NCI-H748 (cell line): ENCODE results near the gene COQ7.

Experiments
- DNase-seq: peaks from one replicate; lab custom pipeline; 2025; ENCODE audit not compliant: unreplicated experiment; lab: John Stamatoyannopoulos, UW

COQ7 gene

DNA sequence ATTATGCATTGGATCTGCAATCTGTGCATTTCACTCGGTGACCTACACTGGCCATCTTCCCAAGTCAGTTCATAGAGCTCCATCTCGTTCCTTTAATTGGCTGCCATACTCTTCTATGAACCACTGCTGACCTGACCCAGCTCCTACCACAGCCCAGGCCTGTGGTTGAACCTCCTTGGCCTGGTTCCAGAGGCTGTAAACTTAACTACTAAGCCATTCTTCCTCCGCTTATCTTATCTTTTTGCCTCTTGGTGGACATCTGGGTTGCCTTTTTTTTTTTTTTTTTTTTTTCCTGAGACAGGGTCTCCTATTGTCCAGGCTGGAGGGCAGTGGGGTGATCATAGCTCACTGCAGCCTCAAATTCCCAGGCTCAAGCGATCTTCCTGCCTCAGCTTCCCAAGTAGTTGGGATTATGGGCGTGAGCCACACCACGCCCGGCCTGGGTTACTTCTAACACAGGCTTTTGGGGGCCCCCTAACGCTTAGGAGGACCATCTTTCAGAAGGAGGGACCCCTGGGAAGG is 18.3 kb downstream of the COQ7 start:
- DNase-seq, result no peak

DNA sequence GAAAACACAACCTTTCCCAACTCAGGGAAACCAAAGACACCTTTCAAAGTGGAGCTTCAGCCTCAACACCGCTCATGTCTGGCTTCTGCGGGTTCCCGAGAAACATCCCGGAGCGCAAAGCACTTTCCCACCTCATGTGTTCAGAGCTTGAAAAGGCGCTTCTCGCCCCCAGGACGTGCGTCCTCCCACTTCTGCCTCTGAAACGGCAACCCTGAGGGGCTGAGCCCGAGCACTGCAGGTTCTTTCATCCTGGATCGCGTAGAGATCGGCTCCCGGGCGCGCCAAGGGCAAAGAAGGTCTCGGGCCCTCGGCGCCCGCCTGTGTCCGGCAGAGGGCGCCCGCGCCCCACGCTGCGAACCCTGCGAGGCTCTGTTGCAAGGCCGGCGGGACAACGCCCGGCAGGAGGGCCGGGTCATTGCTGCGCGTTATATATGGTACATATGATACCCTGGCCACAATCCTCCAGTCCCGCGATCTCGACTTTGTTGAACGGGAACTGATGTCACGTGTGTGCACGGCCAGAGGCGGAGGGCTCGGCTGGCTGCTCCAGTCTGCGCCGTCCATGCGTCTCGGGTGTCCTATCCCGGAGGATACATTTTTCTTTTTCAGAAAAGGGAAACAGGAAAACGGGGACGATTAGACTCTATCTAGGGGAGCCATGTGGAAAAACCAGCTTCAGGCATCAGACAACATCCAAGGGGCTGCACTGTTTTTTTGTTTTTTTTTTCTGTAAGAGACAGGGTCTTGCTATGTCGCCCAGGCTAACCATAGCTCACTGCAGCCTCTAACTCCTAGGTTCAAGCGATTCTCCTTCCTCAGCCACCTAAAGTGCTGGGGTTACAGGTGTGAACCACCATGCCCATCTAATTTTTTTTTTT is 19.1 kb downstream of the COQ7 start:
- DNase-seq, result peak; percentile 94

DNA sequence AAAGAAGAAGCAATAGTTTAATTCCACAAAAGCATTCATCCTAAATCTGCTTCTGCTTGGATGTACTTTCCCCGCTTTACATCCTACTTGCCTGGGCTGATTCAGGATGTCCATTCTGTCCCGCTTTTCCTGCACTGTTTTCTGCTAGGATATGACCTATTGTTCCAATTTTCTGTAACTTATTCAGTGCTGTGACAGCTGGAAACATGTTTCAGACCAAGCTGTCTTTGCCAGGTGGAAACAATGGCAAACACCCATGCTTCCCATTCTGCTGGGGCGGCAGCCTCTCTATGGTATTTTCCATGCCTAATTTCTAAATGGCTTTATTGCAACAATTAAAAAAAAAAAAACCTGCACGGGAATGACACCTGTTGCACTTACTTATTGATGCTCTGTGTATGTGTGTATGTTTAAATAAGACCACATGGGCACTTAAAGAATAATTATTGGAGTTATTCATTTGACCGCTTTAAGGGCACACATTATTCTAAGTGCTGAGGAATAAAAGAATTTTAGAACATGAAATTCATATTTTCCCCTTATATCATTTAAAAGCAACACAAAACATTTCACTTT is 21.0 kb downstream of the COQ7 start:
- no peak for DNase-seq

DNA sequence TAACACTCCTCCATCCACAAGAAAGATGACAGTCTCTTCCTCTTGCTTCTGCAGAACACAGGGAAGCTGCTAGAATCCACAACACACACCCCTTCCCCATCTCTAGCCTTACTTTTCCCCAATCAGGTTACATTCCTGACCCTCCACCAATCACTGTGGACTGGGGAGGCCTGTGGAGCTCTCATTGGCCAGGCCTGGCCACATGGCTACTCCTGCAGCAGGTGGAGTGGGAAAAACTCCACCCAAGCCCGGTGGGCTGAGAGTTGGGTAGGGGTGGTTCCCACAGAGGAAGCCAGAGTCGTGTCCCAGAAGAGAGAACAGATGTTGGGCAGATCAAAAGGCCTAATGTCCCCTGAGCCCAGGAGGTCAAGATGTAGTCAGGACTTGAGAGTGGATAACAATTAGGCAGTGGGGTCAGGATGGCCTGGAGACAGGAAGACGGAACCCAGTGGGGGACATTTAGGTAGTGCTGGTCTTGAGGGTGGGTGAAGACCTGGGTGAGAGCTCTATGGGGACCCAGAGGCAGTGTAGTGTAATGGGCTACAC is 22.1 kb downstream of the COQ7 start:
- DNase-seq, result no peak

DNA sequence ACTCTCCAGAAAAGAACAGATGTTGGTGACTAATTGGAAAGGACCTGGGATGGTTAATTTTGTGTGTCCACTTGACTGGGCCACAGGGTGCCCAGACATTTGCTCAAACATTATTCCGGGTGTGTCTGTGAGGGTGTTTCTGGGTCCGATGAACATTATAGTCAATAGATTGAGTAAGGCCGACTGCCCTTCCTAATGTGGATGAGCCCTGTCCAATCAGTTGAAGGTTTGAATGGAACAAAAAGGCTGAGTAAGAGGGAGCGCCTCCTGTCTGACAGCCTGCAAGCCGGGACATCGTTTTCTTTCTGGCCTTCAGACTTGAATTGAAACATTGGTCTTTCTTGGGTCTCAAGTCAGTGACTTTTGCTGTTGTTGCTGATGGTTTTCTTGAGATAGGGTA is 23.5 kb downstream of the COQ7 start:
- no peak for DNase-seq

DNA sequence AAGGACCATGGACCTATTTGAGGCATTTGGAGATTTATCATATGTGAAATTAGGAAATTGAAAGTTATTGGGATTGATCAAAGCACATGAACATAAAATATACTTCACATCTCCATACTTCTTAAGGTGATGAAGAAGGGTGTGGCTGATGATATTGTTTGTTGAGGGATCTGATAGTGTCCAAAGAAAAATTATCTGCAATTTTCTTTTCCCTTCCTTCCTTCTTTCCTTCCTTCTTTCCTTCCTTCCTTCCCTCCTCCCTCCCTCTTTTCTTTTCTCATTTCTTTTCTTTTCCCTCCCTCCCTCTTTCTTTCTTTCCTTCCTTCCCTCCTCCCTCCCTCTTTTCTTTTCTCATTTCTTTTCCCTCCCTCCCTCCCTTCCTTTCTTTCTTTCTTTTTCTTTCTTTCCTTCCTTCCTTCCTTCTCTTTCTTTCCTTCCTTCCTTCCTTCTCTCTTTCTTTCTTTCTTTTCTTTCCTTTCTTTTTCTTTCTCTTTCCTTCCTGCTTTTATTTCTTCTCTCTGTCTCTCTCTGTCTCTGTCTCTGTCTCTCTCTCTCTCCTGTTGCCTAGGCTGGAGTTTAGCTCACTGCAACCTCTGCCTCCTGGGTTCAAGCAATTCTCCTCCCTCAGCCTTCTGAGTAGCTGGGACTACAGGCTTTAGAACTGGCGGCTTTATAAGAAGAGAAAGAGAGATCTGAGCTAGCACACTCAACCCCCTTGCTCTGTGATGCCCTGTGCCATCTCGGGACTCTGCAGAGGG is 25.4 kb downstream of the COQ7 start:
- DNase-seq, result no peak

DNA sequence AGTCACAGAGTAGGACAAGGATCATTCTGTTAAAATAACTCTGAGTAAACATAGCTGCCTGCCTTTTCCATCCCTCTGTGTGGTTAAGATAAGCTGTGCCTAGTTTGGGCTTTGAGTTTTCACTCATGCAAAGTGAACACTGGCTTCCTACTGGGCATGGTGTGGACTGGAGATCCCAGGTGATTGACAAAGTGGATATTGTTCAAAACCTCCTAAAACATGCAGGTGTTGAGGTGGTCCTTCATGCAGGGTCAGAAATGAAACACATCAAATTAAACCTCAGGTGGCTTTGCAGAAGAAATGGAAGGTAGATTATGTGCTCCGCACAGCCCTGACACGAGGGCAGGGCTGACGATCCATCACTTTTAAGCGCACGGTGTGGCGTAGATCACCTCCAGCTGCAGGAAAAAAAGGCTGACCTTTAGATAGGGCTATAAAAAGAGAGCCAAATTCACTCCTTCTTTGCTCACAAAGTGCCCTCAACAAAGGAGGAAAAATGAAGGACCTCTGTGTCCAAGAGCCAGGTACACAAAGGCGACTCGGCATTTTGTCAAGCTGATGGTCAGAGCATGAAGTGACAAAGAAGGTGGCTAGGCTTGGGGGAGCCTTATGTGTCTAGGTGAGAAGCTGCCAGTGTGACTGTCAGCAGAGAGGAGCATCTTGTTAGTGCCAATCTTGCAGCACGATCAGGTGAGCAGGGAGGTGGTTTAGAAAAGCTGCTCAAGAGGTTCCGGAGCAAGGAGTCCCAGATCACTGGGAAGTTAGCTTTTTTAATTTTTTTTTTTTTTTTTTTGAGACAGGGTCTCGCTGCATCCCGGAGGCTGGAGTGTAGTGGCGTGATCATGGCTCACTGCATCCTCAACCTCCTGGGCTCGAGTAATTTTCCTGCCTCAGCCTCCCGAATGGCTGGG is 26.5 kb downstream of the COQ7 start:
- no peak for DNase-seq

DNA sequence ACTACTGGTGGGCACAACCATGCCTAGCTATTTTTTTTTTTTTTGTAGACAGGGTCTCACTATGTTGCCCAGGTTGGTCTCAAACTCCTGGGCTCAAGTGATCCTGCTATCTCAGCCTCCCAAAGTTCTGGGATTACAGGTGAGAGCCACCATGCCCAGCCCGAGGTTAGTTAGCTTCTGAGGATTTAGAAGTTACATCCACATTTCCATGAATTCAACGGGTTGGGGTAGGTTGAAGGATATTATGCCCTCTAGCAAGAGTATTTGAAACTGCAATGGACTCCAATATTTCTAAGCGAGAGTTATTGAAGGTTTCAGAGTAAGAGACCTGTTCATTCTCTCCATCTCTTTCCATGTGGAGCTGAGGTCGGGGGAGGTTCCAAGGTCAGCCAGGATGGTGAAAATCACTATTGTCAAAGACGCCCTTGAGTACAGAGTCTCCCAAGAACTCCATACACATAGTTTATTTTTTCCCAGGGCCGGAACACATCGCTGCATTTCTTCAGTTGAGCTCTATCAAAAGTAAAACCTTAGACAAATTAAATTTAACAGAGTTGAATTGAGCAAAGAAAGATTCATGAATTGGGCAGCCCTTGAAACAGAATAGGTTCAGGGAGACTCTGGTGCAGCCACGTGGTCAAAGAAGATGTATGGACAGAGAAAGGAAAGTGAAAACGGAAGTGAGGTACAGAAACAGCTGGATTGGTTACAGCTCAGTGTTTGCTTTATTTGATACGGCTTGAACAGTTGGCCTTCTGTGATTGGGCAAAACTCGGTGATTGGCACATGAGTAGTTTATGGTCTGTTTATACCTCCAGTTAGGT is 27.3 kb downstream of the COQ7 start:
- peak; percentile 12 for DNase-seq

DNA sequence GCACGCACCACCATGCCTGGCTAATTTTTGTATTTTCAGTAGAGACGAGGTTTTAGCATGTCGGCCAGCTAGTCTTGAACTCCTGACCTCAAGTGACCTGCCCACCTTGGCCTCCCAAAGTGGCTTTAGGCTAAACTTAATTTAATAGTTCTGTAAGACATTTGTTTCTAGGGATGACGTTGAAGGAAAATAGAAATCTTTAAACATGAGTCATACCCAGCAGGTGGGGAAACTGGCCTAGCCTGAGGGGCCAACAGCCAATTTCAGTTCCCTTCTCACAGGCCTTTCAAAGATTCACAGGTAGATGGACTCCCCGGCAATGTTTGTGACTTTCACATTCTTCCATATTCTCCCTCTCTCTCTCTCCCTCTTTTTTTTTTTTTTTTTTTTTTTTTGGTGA is 28.2 kb downstream of the COQ7 start:
- no peak for DNase-seq

DNA sequence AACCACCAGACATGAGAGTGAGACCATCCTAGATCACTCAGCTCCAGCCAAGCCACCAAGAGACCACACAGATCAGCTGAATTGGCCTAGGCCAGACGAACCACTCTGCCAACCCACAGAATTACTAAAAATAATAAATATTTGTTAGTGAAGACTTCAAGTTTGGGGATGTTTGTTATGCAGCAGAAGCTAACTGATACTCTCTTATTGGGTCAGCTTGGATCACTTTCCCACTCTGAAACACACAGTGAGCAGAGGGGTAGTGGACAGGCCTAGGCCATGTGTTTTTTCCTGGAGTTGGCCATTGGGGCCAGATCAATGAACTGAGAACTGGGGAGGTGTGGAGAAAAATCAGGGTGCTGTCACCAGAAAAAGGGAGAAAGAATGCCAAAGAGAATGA is 30.8 kb downstream of the COQ7 start:
- no peak for DNase-seq

DNA sequence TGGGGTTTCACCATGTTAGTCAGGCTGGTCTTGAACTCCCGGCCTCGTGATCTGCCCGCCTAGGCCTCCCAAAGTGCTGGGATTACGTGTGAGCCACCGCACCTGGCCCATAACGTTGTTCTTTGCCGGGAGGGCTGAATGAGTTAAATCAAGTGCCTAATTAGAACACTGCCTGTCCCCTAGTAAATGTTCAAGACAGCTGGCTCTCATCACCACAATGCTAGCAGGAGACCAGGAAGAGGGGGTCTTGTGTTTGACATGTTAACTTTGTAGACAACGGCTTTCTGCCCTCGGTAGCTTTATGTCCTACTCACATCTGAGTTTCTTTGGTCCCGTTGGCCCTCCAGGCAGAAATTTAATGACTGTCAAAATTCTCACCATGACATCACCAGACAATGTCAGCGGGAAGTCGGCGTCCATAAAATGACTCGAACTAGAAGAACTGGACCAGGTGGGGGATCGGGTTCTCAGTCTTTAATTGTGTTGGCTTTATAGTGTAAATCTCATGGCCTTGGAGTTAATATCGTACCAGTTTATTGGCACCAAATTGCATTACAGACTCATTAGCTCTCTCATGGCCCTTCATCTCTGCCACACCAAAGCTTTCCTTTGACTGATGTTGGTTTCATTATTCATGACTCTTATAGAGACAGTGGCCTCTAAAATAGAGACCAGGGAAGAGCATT is 34.9 kb downstream of the COQ7 start:
- DNase-seq, result peak; percentile 58

DNA sequence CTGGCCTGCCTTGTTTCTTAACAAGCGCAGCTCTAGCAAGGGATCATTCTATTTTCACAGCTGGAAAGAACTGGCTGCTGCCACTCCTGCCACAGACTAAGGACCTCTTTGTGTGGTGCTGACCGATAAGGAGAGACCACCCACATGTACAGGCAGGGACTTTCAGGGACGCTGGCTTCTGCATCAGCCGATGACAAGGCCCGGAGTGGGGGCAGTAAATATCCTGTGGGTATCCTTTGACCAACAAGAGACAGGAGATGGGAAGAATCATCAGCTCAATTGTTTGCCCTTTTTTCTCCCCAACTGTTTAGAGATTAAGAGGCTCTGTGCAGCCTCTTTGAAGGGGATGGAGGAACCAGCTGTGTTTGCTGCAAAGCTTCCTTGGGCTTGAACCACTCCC is 37.2 kb downstream of the COQ7 start:
- DNase-seq, result no peak

DNA sequence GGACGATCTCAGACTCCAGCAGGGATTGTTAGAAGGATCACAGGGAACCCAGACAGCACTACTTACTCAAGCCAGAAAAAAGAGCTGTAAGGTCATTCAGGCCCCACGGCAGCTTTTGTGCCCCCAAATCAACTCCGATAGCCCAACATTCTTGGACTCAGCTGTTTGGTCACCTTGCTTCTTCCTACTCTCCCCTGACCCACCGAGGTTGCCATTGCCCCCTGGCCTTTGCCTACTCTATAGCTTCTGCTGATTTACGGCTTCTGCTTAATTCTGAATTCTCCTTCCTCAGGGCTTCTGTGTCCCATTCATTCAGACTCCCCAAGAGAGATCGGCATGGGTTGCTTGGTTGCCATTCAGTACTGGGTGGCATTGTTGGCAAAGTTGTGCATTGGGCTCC is 37.7 kb downstream of the COQ7 start:
- no peak for DNase-seq

DNA sequence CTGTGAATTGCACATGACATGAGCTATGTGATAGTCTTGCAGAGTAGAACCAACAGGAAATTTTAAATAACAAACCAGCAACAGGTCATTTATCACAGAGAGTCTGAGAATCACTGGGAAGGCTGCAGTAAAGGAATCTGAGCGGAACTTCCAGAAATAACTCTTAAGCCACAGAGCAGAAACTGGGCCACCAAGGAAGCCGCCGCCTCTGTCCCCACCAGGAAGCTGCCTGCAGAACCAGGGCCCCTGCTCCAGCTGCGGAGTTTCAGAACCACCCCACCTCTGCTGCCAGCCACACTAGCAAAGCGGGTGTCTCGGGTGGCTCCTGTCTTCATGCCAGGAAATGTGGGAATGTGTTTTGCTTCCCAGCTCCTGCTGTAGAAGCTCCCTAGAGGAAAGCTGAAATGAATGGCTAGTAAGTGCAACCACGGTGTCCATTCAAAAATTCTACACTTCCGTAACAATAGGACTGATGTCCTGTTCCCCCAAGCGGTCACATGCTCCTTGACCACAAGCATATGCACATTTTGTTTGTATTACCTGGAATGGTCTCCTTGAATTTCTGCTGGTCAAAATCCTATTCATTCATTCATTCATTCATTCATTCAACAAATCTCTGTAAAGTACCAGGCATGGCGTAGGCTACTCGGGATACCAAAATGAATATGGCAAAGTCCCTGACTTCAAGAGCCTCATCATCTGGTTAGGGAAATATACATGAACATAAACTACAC is 38.6 kb downstream of the COQ7 start:
- no peak for DNase-seq

DNA sequence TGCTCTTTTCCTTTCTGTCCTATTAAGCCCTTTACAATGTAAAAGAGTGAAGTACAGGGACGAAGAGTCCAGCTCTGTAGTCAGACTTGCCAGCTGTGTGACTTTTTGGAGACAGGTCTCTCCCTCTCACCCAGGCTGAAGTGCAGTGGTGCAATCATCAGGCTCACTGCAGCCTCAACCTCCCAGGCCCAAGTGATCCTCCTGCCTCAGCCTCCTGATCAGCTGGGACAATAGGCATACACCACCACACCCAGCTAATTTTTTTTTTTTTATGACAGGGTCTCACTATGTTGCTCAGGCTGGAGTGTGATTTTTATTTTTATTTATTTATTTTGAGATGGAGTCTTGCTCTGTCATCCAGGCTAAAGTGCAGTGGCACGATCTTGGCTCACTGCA is 39.2 kb downstream of the COQ7 start:
- no peak for DNase-seq

DNA sequence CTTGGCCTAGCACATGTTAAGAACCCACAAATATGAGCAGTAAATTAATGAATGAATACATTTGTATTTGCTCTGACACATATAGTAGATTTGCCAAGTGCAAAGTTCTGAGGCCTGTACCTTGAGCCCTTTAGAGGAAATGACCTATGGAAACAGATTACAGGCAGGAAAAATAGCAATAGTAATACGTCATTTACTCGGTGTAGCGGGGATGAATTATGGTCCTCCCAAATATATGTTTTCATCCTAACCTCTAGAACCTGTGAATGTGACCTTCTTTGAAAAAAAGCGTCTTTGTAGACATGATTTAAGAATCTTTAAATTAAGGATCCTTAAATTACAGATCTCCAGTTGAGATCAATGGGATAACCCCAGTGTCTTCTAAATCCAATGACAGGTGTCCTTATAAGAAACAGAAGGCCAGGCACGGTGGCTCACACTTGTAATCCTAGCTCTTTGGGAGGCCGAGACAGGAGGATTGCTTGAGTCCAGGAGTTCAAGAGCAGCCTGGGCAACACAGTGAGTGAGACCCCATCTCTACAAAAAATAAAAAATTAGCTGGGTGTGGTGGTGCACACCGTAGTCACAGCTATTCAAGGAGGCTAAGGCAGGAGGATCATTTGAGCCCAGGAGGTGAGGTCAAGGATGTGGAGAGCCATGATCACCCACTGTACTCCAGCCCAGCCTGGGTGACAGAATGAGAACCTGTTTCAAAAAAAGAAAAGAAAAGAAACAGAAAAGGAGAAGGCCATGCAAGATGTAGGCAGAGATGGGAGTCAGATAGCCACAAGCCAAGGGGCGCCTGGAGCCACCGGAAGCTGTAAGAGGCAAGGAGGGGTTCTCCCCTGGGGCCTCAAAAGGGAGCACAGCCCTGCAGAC is 41.2 kb downstream of the COQ7 start:
- DNase-seq, result no peak

DNA sequence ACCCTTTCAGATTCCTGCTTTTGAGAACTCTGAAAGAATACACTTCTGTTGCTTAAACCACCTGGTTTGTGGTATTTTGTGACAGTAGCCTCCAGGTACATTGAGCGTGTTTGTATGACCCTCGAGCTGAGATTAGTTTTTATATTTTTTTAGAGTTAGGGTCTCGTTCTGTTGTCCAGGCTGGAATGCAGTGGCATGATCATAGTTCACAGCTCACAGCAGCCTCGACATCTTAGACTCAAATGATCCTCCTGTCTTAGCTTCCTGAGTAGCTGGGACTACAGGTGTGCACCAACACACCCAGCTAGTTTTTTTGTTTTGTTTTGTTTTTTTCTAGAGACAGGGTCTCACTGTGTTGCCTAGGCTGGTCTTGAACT is 41.9 kb downstream of the COQ7 start:
- DNase-seq, result no peak
